HepG2 (cell line): ENCODE results near the gene XPO1. TPM values are rescaled to one million over a fixed set of nuclear protein-coding genes. Genes with fewer than 3 reads are reported as not detected.

Experiments used
- AHDC1 ChIP-seq: sonication (generic); formaldehyde crosslinking; IDR thresholded peaks from 2 replicates; pipeline ENCODE4 v1.5.1; 2020; ENCODE audit warnings: mild to moderate bottlenecking, missing genetic modification reagents, borderline replicate concordance
- CBX5 ChIP-seq: sonication (generic); formaldehyde crosslinking; IDR thresholded peaks from 2 replicates; pipeline ENCODE4 v1.4.0; 2020; ENCODE audit warnings: missing genetic modification reagents, borderline replicate concordance
- CSRNP1 ChIP-seq: sonication (generic); formaldehyde crosslinking; IDR thresholded peaks from 2 replicates; pipeline ENCODE4 v1.8.1; 2023; ENCODE audit warnings: mild to moderate bottlenecking, missing genetic modification reagents
- GFI1 ChIP-seq: sonication (generic); formaldehyde crosslinking; IDR thresholded peaks from 2 replicates; pipeline ENCODE4 v1.5.0; 2020; ENCODE audit warnings: missing genetic modification reagents, mild to moderate bottlenecking, borderline replicate concordance
- IRX3 ChIP-seq: sonication (generic); formaldehyde crosslinking; IDR thresholded peaks from 2 replicates; pipeline ENCODE4 v1.8.1; 2023; ENCODE audit warnings: mild to moderate bottlenecking, low read depth, missing genetic modification reagents, borderline replicate concordance
- MIER2 ChIP-seq: IDR thresholded peaks from 2 replicates; pipeline ENCODE4 v1.6.1; 2016; ENCODE audit warnings: missing biosample characterization, missing genetic modification reagents
- RELA ChIP-seq: sonication (generic); formaldehyde crosslinking; IDR thresholded peaks from 2 replicates; pipeline ENCODE4 v1.4.0; 2020; ENCODE audit warnings: missing genetic modification reagents
- ZNF280D ChIP-seq: sonication (generic); formaldehyde crosslinking; IDR thresholded peaks from 2 replicates; pipeline ENCODE4 v1.5.1; 2020; ENCODE audit warnings: mild to moderate bottlenecking, missing genetic modification reagents
- ZNF552 ChIP-seq: sonication (generic); formaldehyde crosslinking; IDR thresholded peaks from 2 replicates; pipeline ENCODE4 v1.9.0; 2022; ENCODE audit warnings: missing genetic modification reagents, mild to moderate bottlenecking, borderline replicate concordance
- ZNF597 ChIP-seq: sonication (generic); formaldehyde crosslinking; IDR thresholded peaks from 2 replicates; pipeline ENCODE4 v1.5.0; 2020; ENCODE audit warnings: missing genetic modification reagents
- ZNF878 ChIP-seq: sonication (generic); formaldehyde crosslinking; IDR thresholded peaks from 2 replicates; pipeline ENCODE4 v1.8.1; 2023; ENCODE audit warnings: mild to moderate bottlenecking, missing genetic modification reagents, moderate library complexity
- ZSCAN20 ChIP-seq: sonication (generic); formaldehyde crosslinking; IDR thresholded peaks from 2 replicates; pipeline ENCODE4 v1.4.0; 2020; ENCODE audit warnings: missing genetic modification reagents, mild to moderate bottlenecking, borderline replicate concordance
- ZXDC ChIP-seq: sonication (generic); formaldehyde crosslinking; IDR thresholded peaks from 2 replicates; pipeline ENCODE4 v1.5.0; 2020; ENCODE audit warnings: mild to moderate bottlenecking, missing genetic modification reagents
- polyA plus RNA-seq, 8 experiments: library from polyadenylated mRNA; depleted of rRNA in 3 of 8; stranded (reverse) in 7 of 8; unstranded in 1 of 8; fragments of >200 nt; fragmentation: Illumina TruSeq in 4 of 8; extraction: Trizol in 4 of 8; gene quantifications; 2 replicates each; pipeline versions ENCODE4 v1.2.1 to v1.2.3, GENCODE V29; 2011 to 2016; ENCODE audit warnings: low read depth in 4 of 8, missing spikeins in 1 of 8, mixed read lengths in 1 of 8; ENCODE audit not compliant: insufficient read depth in 1 of 8
- total RNA-seq, 5 experiments: library from RNA; depleted of rRNA; stranded (reverse); fragments of >200 nt; fragmentation: Illumina TruSeq; extraction: Trizol; gene quantifications; 2 replicates each; pipeline ENCODE4 v1.2.3, GENCODE V29; 2016; ENCODE audit warnings: low read depth in 1 of 5

XPO1 gene
- total and polyA plus RNA-seq, 2 of the 13 experiments (the other 11 are each of a cell fraction or from before 2014, with no cell fraction given), result 67.4 to 212 TPM

- TF ChIP-seq AHDC1 (CRISPR knock-in tag) (no peak; the same call in 1 of the 2 replicates), GFI1 (CRISPR knock-in tag) (peak; percentile 62; the same call in 1 of the 2 replicates), ZSCAN20 (CRISPR knock-in tag) (no peak), ZNF878 (peak; percentile 90; the same call in 1 of the 2 replicates), CSRNP1 (peak; percentile 34; the same call in 1 of the 2 replicates), IRX3 (no peak; the same call in 1 of the 2 replicates), RELA (CRISPR knock-in tag) (no peak), ZNF597 (CRISPR knock-in tag) (no peak), ZNF552 (CRISPR knock-in tag) (no peak), ZNF280D (CRISPR knock-in tag) (no peak), ZXDC (CRISPR knock-in tag) (no peak), CBX5 (CRISPR knock-in tag) (no peak; the same call in 1 of the 2 replicates), MIER2 (CRISPR knock-in tag) (no peak; the same call in 1 of the 2 replicates)
Measured at GRCh38 chr2:61536572-61537276, 1.4 kb downstream of the XPO1 start (continued).
